ENCODE data around the gene BEST4.

GRCh38 chr1:44820328-44821239 is 32.6 kb upstream of the BEST4 start:
- TF ChIP-seq POLR2A (IDR thresholded peaks at IDR 0.05) = no peak
- TF ChIP-seq CTCF (IDR thresholded peaks at IDR 0.05) = no peak
